ENCODE results near the gene LGSN.
"Not testable (repeated sequence)": the region's sequence is repeated elsewhere in the genome, so short reads cannot be mapped to it uniquely, and the experiment has no call there.

Gene LGSN

GRCh38 chr6:63230027-63230426 lies 89.8 kb downstream of the LGSN start:
- not testable (repeated sequence) for DNase-seq

DNA sequence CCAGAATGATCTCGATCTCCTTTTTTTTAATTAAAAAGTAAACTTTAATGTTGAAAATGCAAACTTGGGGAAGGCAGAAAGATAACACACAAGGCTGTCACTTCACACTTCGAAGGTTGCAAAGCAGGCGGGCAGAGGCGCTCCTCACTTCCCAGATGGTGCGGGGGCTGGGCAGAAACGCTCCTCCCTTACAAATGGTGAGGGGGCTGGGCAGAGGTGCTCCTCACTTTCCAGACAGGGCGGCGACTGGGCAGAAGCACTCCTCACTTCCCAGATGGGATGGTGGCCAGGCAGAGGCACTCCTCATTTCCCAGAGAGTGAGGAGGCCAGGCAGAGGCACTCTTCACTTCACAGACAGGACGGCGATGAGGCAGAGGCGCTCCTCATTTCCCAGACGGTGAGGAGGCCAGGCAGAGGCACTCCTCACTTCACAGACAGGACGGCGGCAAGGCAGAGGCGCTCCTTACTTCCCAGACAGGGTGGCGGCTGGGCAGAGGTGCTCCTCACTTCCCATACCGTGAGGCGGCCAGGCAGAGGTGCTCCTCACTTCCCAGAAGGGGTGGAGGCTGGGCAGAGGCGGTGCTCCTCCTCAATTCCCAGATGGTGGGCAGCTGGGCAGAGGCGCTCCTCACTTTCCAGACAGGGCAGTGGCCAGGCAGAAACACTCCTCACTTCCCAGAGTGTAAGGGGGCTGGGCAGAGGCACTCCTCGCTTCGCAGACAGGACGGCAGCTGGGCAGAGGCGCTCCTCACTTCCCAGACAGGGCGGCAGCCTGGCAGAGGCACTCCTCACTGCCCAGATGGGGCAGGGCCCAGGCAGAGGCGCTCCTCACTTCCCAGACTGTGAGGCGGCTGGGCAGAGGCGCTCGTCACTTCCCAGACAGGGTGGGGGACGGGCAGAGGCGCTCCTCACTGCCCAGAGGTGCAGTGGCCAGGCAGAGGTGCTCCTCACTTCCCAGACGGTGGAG lies 91.6 kb downstream of the LGSN start:
- not testable (repeated sequence) for DNase-seq

GRCh38 chr6:63225987-63226386 lies 93.8 kb downstream of the LGSN start:
- DNase-seq: not testable (repeated sequence)
